ENCODE results near the gene TRPM8. TPM values are rescaled to one million over a fixed set of nuclear protein-coding genes. Genes with fewer than 3 reads are reported as not detected.

TRPM8 gene
- total RNA-seq, 1 donor from 2014 or later, result not detected

Other genes starting within 250 kb of the TRPM8 start
- gene UGT1A9, start 245.5 kb upstream of the TRPM8 start, total RNA-seq, result not detected
- not detected for gene UGT1A7, start 235.5 kb upstream of the TRPM8 start, total RNA-seq
- not detected for gene UGT1A6, start 224.5 kb upstream of the TRPM8 start, total RNA-seq
- gene UGT1A5, start 204.5 kb upstream of the TRPM8 start, total RNA-seq, result not detected
- gene UGT1A4, start 198.6 kb upstream of the TRPM8 start, total RNA-seq, result not detected
- gene UGT1A3, start 188.3 kb upstream of the TRPM8 start, total RNA-seq, result not detected
- not detected for gene UGT1A1, start 157.1 kb upstream of the TRPM8 start, total RNA-seq
- gene MROH2A, start 139.0 kb upstream of the TRPM8 start, total RNA-seq, result not detected
- 0.52 TPM for gene HJURP, start 62.8 kb upstream of the TRPM8 start, total RNA-seq
- gene SPP2, start 133.3 kb downstream of the TRPM8 start, total RNA-seq, result not detected